ENCODE measurements around the gene MTCH2. TPM values are rescaled to one million over a fixed set of nuclear protein-coding genes. Genes with fewer than 3 reads are reported as not detected.

Gene MTCH2
- total RNA-seq, 4 donors from 2014 or later = 32.5 to 40.6 (median 37.6) TPM

- WGBS = 90% methylated on average over 1 of the region's 1 CpG
- Histone ChIP-seq H3K4me1 (no peaks in the 10 kb centered on the region), H3K4me3 (no peak overlapping the region), H3K27ac (replicated peaks in 1 of 4) (no peak overlapping the region), H3K9me3 (no peaks in the 10 kb centered on the region), H3K27me3 (no peaks in the 10 kb centered on the region), H3K36me3 (no peaks in the 10 kb centered on the region)
- no peak for TF ChIP-seq EP300 (IDR thresholded peaks at IDR 0.05)
- no peak for TF ChIP-seq POLR2A (IDR thresholded peaks at IDR 0.05; ENCODE audit: low read depth)
- TF ChIP-seq CTCF (IDR thresholded peaks at IDR 0.05) = no peak
- no peak for TF ChIP-seq POLR2AphosphoS5 (IDR thresholded peaks at IDR 0.05)
- DNase-seq (ENCODE audit: extremely low spot score) = no peak
- intact Hi-C loops (cut with DNase I) = no loop called here
Observed at GRCh38 chr11:47686151-47686550, 43.8 kb upstream of the MTCH2 start.

GRCh38 chr11:47675851-47676250 lies 33.5 kb upstream of the MTCH2 start:
- Histone ChIP-seq H3K27me3 (no peaks in the 10 kb centered on the region), H3K9me3 (no peaks in the 10 kb centered on the region), H3K27ac (replicated peaks in 1 of 4) (no peak overlapping the region), H3K4me1 (no peaks in the 10 kb centered on the region), H3K4me3 (no peak overlapping the region), H3K36me3 (no peaks in the 10 kb centered on the region)
- TF ChIP-seq EP300 (IDR thresholded peaks at IDR 0.05) = no peak
- no peak for TF ChIP-seq CTCF (IDR thresholded peaks at IDR 0.05)
- no peak for TF ChIP-seq POLR2A (IDR thresholded peaks at IDR 0.05; ENCODE audit: low read depth)
- TF ChIP-seq POLR2AphosphoS5 (IDR thresholded peaks at IDR 0.05) = no peak
- intact Hi-C loops (cut with DNase I) = no loop called here
- no peak for DNase-seq (ENCODE audit: extremely low spot score)
- WGBS = 93% methylated on average over 2 of the region's 2 CpGs

- Histone ChIP-seq H3K36me3 (no peaks in the 10 kb centered on the region), H3K27me3 (no peaks in the 10 kb centered on the region), H3K9me3 (no peaks in the 10 kb centered on the region), H3K4me1 (no peaks in the 10 kb centered on the region), H3K27ac (replicated peaks in 1 of 4) (no peak overlapping the region), H3K4me3 (no peak overlapping the region)
- 95% methylated on average over 5 of the region's 5 CpGs for WGBS
- TF ChIP-seq POLR2AphosphoS5 (IDR thresholded peaks at IDR 0.05) (no peak), CTCF (IDR thresholded peaks at IDR 0.05) (no peak), EP300 (IDR thresholded peaks at IDR 0.05) (no peak), POLR2A (IDR thresholded peaks at IDR 0.05; ENCODE audit: low read depth) (no peak)
- DNase-seq (ENCODE audit: extremely low spot score) = no peak
- intact Hi-C loops (cut with DNase I) = no loop called here
Observed at GRCh38 chr11:47672283-47672730, 29.9 kb upstream of the MTCH2 start.

DNA sequence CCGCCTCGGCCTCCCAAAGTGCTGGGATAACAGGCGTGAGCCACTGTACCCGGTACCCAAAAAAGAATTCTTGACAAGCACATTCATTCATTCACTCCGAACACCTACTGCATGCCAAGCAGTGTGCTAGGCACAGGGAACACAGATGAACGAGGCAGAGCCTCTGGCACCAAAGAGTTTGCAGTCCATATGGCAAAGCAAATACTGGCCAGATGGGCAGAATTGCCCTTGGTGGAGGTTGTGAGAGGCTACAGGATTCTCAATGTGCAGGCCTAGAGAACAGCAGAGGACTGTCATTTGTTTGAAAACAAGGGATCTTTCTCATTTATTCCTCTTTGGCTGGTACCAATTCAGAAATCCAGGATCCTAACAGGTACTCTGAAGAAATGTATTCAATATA lies 27.5 kb upstream of the MTCH2 start:
- Histone ChIP-seq H3K4me3 (no peak overlapping the region), H3K27ac (replicated peaks in 1 of 4) (no peak overlapping the region), H3K36me3 (no peaks in the 10 kb centered on the region), H3K27me3 (no peaks in the 10 kb centered on the region), H3K9me3 (no peaks in the 10 kb centered on the region), H3K4me1 (no peaks in the 10 kb centered on the region)
- intact Hi-C loops (cut with DNase I) = no loop called here
- WGBS = 94% methylated on average over 6 of the region's 6 CpGs
- DNase-seq (ENCODE audit: extremely low spot score) = no peak
- no peak for TF ChIP-seq EP300 (IDR thresholded peaks at IDR 0.05)

GRCh38 chr11:47668665-47669064 lies 26.3 kb upstream of the MTCH2 start:
- no peak overlapping the region for H3K4me3 ChIP-seq

GRCh38 chr11:47667555-47667954 lies 25.2 kb upstream of the MTCH2 start:
- Histone ChIP-seq H3K27ac (replicated peaks in 1 of 4) (no peak overlapping the region), H3K9me3 (no peaks in the 10 kb centered on the region), H3K27me3 (no peaks in the 10 kb centered on the region), H3K4me1 (no peaks in the 10 kb centered on the region), H3K4me3 (no peak overlapping the region), H3K36me3 (no peaks in the 10 kb centered on the region)
- DNase-seq (ENCODE audit: extremely low spot score) = no peak
- intact Hi-C loops (cut with DNase I) = no loop called here
- no peak for TF ChIP-seq CTCF (IDR thresholded peaks at IDR 0.05)
- TF ChIP-seq POLR2A (IDR thresholded peaks at IDR 0.05; ENCODE audit: low read depth) = no peak
- no peak for TF ChIP-seq POLR2AphosphoS5 (IDR thresholded peaks at IDR 0.05)
- no peak for TF ChIP-seq EP300 (IDR thresholded peaks at IDR 0.05)
- 69% methylated on average over 2 of the region's 2 CpGs for WGBS

More at GRCh38 chr11:47668665-47669064, 26.3 kb upstream of the MTCH2 start:
- no peaks in the 10 kb centered on the region for H3K27me3 ChIP-seq
- no peak for DNase-seq (ENCODE audit: extremely low spot score)
- no peak for TF ChIP-seq POLR2AphosphoS5 (IDR thresholded peaks at IDR 0.05)
- H3K27ac ChIP-seq (replicated peaks in 1 of 4) = no peak overlapping the region
- H3K36me3 ChIP-seq = no peaks in the 10 kb centered on the region
- intact Hi-C loops (cut with DNase I) = no loop called here
- H3K9me3 ChIP-seq = no peaks in the 10 kb centered on the region
- H3K4me1 ChIP-seq = no peaks in the 10 kb centered on the region

All from esophagus muscularis mucosa (tissue), 4 donors.